ENCODE results near the gene SEC14L1.
"Not testable (repeated sequence)": the region's sequence is repeated elsewhere in the genome, so short reads cannot be mapped to it uniquely, and the experiment has no call there.

Gene SEC14L1

DNA sequence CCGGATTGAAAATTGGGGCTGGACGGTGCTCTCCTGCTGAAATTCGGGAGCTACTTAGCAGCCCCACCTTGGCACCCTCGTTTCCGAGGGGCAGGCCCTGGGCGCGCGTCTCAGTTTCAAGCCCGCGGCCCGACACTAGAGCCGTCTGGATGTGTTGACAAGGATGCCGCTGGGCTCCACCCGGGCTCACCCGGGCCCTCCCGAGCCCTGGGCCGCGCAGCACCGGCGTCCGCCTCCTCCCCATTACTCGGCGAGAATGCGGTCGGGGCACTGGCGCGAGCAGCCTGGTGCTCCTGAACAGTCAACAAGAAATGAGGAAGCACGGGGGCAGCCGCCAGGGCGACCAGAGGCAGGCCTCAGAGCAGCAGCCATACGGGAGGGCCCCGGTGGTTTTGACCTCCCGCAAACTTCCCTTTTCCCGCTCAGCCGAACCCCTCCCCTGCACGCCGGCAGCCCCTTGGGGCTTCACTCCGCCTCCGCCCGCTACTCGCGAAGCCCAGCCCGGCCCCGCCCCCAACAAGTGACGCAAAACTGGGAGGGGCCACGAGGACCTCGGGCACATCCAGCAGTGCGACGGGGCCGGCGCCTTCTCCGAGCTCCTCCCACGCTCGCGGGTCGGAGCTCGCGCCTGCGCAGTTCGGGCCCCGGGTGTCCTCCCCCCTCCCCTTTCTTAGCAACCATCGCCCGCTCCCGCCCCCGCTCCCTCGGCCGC is 447 bp upstream of the SEC14L1 start:
- peak; percentile 98 to 99 (median 99) for DNase-seq (ENCODE audit: low read depth in 2 of 3, low spot score in 1 of 3)

DNA sequence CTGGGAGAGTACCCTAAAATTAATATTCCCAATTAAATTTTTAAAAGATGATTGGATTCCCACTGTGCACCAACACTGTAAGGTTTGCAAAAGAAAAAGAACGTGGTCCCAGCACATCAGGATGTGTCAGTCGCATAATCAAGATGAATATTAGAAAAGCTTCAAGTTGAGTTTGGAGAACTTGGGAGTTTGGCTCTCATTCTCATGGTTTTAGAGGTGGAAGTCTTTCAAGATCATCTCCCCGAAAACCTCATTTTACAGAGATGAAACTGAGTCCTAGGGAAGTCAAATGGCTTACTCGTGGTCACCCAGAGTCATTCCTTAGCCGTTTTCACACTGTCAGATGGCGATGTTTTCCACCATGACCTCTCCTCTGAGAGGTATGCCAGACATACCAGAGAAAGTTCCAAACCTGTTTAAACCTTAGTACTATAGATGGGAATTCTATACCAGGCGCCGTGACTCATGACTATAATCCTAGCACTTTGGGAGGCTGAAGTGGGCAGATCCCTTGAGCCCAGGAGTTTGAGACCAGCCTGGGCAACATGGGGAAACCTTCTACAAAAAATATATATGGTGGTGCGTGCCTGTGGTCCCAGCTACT is 1.2 kb downstream of the SEC14L1 start:
- no peak for DNase-seq (ENCODE audit: low read depth in 2 of 3, low spot score in 1 of 3)

DNA sequence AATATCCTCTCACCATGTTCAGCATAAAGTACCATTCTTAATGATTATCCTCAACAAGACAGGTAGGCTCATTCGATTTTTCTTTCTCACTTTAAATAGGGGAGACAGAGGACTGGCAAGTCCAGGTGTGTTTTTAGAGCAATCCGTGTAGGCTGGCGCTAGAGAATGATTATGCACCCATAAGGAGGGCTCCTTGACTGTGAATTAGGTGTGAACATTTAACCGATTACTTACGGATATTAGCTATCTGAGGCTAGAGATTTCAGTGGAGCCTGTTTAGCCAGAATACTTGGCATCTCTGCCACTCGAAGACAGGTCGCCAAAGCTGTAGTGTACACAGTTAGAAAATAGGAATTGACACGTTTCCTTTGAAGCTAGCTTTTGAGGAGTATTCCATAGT is 1.9 kb downstream of the SEC14L1 start:
- DNase-seq (ENCODE audit: low read depth in 2 of 3, low spot score in 1 of 3): no peak

DNA sequence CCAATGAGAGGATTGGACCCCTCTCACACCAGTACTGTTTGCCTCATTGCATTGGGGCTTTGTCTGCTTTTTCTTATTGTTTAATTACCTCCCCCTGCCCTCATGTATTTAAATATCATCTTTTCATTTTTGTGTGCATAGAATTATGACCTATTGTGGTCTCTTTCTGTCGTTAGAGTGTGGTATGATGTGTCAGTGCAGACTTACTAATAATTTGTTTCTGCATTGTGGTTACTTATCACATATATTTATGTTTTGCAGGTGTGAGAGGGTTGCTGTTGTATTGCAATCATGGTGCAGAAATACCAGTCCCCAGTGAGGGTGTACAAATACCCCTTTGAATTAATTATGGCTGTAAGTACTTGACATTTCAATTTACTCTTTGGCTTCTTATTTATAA is 2.5 kb downstream of the SEC14L1 start:
- DNase-seq (ENCODE audit: low read depth in 2 of 3, low spot score in 1 of 3): no peak

DNA sequence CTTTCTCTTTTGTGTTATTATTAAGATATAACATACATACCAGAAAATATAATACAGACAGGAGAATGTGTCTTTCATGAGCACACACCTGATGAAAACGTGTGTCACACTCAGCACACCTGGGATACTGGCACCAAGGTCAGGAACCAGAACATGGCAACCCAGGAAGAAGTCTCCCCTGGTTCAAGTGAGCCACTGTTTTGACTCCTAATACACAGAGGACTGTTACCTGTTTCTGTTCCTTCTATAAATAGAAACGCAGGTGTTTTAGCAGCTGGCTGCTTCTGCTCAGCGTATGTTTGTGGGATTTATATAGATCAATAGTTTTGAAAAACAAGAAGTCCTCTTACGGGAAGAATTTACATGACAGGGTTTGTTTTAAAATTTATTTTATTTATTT is 3.5 kb downstream of the SEC14L1 start:
- DNase-seq (ENCODE audit: low read depth in 2 of 3, low spot score in 1 of 3): no peak

DNA sequence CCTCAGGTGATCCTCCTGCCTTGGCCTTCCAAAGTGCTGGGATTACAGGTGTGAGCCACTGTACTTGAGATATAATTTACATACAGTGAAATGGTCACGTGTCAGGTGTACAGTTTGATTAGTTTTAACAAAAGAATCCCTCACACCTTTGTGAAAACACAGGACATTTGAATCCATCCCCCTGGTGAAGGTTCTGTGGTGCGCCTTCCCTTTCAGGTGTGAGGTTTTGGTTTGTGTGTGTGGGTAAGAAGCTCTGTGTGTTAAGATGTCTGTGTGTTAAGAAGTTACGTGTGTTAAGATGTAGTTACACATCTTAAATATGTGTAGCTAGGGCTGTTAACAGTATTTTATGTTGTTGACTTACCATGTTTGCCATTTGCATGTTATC is 4.4 kb downstream of the SEC14L1 start:
- DNase-seq (ENCODE audit: low read depth in 2 of 3, low spot score in 1 of 3): no peak

DNA sequence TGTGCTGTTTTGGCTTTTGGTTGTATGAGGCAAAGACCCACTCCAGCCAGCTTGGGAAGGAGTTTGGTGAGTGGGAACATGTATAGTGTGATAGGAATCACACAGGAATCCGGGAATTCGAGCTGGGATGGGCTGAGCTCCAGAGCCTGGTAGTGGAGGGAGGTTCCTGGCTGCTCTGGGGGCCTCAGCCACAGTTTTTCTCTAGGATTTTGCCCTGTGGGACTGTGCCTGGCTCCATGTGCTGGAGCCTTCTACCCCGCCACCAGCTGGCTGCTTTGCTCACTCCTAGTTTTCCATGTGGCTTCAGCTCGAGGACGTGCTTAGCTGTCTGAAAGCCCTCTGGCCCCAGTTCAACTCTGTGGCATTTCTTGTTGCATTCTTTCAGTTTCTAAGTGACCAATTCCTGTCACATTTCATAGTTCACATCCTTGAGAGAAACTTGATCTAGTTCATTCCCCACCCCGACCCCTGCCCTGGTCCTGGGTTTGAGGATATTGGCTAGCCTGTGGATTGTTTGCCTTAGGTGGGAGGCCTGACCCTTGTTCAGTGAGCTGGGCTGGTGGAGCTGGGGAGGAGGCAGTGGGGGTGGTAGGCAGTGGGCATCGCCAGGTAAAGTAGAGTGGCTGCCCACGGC is 5.0 kb downstream of the SEC14L1 start:
- DNase-seq (ENCODE audit: low read depth in 2 of 3, low spot score in 1 of 3): no peak

DNA sequence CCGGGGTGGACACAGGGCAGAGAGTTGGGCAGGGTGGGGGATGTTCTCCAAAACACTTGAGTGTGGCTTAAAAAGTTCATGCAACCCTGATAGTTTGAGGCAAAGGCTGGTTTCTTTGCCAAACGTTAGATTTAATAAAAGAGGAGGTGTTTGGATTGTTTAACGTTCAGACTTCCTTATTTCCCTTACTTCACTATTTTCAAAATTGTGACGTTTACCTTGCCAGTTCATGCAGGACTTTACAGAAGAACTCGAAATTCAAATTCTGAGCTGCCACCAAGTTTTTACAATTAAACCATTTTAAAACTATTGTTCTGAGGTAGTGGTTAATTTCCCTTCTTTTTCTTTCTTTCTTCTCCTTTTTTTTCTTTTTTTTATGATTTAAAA is 5.5 kb downstream of the SEC14L1 start:
- no peak for DNase-seq (ENCODE audit: low read depth in 2 of 3, low spot score in 1 of 3)

DNA sequence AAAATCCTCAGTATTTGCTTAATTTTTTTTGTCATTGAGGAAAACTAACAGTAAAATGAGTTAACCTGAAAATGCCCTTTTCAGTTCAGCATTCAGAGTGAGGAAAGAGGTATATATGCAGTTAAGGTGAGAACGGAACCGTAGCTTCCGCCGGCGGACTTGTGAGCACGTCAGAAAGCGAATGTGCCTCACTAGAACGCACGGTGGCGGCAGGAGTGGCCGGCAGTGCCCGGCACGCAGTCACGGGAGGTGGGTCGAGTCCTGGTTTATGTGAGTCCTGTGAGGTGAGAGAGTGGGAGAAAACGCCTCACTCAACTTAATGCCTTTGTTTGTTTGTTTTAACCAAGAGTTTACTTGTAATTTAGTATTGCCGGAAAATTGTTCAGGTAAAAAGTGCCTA is 6.1 kb downstream of the SEC14L1 start:
- no peak for DNase-seq (ENCODE audit: low read depth in 2 of 3, low spot score in 1 of 3)

DNA sequence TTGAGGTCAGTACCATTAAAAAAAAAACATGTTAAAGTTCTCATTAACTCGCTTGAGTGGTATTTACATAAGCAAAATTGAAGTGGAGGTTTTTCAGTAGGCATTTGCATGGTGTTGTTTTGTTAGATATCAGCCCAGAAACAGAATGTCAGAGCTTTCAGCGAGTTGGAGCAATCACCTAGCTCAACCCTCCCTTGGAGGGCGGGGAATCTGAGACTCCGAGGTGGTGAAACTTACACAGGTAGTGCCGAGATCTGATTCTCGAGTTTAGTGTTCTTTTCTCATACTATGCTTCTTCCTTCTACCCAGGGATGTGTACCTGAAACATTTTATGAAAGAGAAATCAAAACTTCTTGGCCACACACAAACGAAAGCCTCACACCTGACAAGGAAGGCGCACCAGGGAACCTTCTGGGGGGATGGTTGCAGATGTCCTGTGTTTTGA is 6.6 kb downstream of the SEC14L1 start:
- no peak for DNase-seq (ENCODE audit: low read depth in 2 of 3, low spot score in 1 of 3)

DNA sequence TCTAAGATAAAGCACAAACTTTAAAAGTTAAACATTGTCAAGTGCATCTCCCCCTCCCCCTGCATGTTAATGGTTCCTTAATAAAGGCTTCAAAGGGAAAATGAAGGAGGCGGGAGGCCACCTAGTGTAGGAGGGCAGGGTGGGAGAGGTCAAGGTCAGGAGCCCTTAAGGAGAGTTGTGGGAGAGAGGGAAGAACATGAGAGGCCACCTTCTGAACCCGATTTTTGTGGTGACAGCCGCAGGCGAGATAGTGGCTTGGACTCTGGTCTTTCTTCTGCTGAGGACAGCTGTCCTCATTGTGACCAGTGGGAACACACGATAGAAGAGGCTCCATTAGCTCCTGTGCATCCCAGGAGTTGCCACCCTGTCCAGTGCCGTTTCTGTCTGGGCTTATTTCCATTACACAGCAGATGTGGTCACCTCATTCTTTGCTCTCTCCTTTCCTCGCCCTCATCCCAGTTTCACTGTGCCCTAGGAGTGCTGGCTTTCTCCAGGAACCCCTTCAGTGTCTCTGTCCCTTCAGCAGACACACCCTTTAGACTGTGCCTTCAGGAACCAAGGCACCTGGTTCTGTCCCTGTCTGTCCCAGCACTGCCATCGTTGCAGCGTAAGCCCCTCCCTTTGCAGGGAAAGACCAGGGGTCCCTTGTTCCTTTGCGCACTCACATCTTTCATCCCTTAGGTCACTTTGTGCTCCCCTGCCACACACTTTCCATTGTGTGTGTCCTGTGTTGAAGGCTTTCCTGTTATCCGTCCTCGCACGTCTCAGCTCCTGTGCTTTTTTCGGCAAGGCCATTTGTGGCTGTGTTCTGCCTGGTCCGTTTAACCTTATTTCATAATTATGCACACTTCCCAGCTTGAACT is 7.5 kb downstream of the SEC14L1 start:
- no peak for DNase-seq (ENCODE audit: low read depth in 2 of 3, low spot score in 1 of 3)

DNA sequence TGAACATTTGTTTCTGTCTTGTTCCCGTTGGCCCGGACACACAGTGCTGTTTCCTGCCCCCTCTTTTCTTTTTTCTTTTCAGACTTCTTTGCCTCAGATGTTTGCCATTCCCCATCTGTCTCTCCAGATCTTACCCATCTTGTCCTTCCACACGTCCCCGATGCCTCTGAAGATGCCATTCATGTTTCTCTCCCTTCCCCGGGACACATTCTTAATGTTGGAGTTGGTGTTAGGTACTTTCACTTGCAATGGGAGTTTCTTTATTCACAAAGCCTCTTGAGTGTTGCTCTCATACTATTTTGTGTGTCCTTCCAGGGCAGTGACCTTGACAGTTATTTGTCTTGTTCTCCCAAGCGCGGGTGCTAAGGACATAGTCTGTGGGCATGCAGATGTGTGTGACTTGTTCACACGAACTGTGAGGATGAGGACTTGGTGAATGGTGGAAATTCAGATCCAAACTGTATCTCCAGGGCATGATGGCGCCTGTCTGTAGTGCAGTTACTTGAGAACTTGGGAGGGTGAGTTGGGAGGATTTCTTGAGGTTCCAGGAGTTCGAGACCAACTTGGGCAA is 8.3 kb downstream of the SEC14L1 start:
- no peak for DNase-seq (ENCODE audit: low read depth in 2 of 3, low spot score in 1 of 3)

DNA sequence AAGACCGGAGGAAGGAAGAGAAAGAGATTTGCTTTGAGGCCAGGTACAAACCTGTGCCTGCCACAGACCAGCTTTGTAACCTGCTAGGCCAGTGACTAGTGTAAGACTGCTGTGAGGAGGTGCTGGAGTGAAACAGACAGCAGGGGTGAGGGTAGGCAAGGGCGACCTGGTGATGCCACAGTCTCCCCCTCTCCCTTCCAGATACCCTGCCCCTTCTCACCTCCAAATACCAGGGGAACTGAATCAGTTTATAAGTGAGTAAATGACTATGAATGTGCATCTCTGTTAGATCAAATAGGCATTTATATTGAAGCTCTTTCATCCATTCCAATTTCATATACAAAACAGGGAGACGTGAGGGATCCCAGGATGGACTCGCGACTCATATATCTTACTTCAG is 9.4 kb downstream of the SEC14L1 start:
- no peak for DNase-seq (ENCODE audit: low read depth in 2 of 3, low spot score in 1 of 3)

DNA sequence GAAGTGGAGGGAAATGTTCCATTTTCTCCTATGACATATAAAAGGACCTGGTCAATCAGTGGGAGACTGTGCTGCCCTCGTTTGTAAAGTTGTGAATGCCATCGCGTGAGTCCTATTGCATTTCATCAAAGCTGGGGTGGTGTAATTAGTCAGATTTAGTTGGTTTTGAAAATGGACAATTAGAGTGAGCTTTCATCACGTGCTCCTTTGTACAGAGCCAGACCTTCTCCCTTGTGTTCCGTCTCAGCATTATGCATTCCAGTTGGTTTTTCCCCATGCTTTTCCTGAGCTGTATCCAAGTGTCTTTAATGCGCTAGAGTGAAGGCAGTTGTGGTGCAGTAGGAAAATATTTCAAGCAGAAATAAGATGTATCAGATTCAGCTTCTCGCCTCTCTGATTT is 10.4 kb downstream of the SEC14L1 start:
- DNase-seq (ENCODE audit: low read depth in 2 of 3, low spot score in 1 of 3): no peak

DNA sequence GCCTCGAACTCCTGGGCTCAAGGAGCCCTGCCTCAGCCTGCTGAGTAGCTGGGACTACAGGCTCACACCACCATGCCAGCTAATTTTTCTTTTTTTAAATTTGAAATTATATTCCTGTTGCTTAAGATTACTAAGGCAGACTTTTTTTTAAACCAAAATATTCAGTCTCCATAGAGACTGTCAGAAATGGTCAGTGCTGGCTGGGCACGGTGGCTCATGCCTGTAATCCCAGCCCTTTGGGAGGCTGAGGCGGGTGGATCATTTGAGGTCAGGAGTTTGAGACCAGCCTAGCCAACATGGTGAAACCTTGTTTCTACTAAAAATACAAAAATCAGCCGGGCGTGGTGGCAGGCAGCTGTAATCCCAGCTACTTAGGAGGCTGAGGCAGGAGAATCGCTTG is 11.3 kb downstream of the SEC14L1 start:
- not testable (repeated sequence) for DNase-seq (ENCODE audit: low read depth in 2 of 3, low spot score in 1 of 3)

DNA sequence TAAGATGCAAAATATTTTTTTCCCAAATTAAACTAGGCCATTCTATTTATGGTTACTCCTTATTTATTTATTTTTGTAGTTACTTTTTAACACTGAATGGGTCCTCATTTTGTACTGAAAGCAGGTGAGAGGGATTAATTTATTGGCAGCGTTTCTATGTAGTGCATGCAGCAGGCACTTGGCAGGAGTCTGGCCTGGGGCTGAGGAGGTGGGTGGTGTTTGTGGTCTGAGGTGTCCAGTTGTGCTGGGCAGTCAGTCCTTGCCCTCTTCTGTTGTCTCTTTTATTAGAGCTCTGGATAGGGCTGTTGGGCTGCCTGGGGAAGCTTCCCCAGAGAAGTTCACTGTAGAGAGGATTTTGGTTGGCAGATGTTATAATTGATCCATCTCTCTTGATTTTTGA is 12.7 kb downstream of the SEC14L1 start:
- no peak for DNase-seq (ENCODE audit: low read depth in 2 of 3, low spot score in 1 of 3)

DNA sequence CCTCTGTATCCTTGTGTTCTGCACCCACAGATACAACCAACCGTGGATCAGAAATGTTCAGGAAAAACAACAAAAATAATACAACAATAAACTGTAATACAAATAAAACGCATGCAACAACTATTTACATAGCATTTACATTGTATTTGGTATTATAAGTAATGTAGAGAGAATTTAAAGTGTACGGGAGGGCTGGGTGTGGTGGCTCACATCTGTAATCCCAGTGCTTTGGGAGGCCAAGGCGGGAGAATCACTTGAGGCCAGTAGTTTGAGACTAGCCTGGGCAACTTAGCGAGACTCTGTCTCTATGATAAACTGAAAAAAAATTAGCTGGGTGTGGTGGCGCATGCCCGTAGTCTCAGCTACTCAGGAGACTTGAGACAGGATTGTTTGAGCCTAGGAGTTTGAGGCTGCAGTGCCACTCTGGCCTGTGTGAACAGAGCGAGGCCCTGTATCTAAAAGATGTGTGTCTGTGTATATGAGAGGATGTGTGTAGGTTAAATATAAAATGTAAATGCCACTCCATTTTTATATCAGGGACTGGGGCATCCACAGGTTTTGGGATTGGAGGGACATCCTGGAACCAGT is 13.3 kb downstream of the SEC14L1 start:
- no peak for DNase-seq (ENCODE audit: low read depth in 2 of 3, low spot score in 1 of 3)

DNA sequence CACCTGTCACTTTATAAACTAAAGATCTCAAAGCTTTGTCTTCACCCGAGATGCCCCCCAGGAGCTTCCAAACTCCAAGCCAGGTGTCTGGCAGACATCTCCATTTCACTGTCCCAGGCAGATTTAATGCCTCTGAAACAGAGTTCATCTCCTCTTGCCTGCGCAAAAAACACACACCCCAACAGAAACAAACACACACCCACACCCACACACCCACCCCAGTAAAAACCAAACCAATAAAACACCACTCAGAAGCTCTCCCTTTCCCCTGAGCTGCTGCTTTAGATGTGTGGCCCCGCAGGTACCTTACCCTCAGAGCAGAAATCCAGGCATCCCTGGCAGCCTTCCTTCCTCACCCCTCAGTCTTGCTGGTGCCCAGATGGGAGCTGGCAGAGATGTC is 14.4 kb downstream of the SEC14L1 start:
- no peak for DNase-seq (ENCODE audit: low read depth in 2 of 3, low spot score in 1 of 3)

DNA sequence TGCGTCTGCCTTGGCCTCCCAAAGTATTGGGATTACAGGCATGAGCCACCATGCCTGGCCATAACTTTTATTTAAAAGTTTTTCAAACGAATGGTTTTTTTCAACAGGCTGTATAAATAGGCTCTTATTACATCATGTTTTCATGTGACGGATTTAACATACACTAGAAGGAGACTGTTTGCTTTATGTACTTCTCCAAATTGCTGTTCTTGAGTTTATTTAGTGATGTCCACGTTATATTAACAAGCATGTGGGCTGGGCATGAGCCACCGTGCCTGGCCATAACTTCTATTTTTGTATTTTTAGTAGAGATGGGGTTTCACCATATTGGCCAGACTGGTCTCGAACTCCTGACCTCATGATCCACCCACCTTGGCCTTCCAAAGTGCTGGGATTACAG is 17.0 kb downstream of the SEC14L1 start:
- DNase-seq (ENCODE audit: low read depth in 2 of 3, low spot score in 1 of 3): not testable (repeated sequence)

DNA sequence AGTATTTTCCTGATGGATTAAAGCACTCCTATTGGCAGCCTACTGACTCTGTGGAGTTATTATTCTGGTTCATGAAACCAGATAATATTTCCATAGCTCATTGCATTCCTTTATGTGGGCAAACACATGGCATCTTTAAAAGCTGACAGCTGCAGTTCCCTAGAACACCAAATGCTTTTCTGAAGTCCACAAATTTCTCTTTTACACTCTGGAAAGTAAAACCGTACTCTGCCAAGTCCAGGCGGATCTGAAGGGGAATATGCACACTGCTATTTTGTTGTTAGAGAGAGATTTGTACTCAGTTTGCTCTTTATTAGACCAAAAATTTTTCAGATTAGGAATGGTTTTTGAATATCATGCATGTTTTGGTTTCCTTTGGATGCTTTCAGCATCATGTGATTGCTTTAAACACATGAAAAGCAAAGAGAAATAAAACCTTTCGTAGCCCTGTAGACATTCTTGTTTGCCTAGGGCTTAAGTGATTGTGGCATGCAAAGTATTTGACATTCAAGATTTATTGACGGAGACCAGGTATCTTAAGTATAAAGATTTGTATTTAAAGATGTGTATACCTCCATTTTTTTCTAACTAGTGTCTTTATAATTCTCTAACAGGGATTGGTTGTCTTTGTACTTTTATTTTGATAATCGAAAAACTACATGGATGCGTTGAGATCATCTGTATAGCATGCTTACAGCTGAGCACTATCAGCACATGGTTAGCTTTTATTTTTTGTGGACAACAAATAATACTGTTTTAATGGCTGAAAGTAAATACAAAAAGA is 19.5 kb downstream of the SEC14L1 start:
- no peak for DNase-seq (ENCODE audit: low read depth in 2 of 3, low spot score in 1 of 3)
